GM12878 (cell line): Measurements from ENCODE around the gene MYPN.

Source experiments
- EZH2 ChIP-seq: IDR thresholded peaks from 2 replicates; pipeline ENCODE4 v1.6.1; 2012; ENCODE audit warnings: low read depth, mild to moderate bottlenecking, control low read depth, inconsistent platforms, low read length, borderline replicate concordance; ENCODE audit not compliant: control insufficient read depth
- POLR2A ChIP-seq: IDR thresholded peaks from 2 replicates; pipeline ENCODE4 v1.6.1; 2011; ENCODE audit warnings: low read depth, mild to moderate bottlenecking, low read length
- POLR2AphosphoS5 ChIP-seq: IDR thresholded peaks from 2 replicates; pipeline ENCODE4 v1.6.1; 2011; ENCODE audit warnings: mild to moderate bottlenecking, low read length, inconsistent platforms
- RBBP5 ChIP-seq: fragments of 200-600 bp; sonication (generic); conservative IDR thresholded peaks from 2 replicates; pipeline ENCODE4 v1.6.1; 2016
- SMAD1 ChIP-seq: fragments of 450-650 bp; IDR thresholded peaks from 2 replicates; pipeline ENCODE4 v1.6.1; 2018; ENCODE audit warnings: mild to moderate bottlenecking, low read depth; ENCODE audit not compliant: partially characterized antibody
- SP1 ChIP-seq: IDR thresholded peaks from one replicate; pipeline ENCODE4 v1.6.1; 2011; ENCODE audit warnings: low read depth, low read length
- SUZ12 ChIP-seq: fragments of 200-600 bp; sonication (generic); IDR thresholded peaks from one replicate; pipeline ENCODE4 v1.6.1; 2018; ENCODE audit warnings: antibody characterized with exemption, mild to moderate bottlenecking; ENCODE audit not compliant: unreplicated experiment
- TF ChIP-seq, protein P1 (sequence below): fragments of 450-650 bp; IDR thresholded peaks from 2 replicates; pipeline ENCODE4 v1.6.1; 2017; ENCODE audit warnings: mild to moderate bottlenecking, moderate library complexity
- TF ChIP-seq, protein P2 (sequence below), 3 experiments: IDR thresholded peaks in 2 of 3; conservative IDR thresholded peaks in 1 of 3; 2 replicates each; pipeline ENCODE4 v1.5.1; 2011; ENCODE audit warnings: low read depth in 3 of 3, low read length in 3 of 3, mild to moderate bottlenecking in 3 of 3, control low read depth in 2 of 3, moderate library complexity in 2 of 3, inconsistent platforms in 1 of 3, mixed read lengths in 1 of 3; ENCODE audit not compliant: control insufficient read depth in 2 of 3, insufficient read depth in 1 of 3; ENCODE audit errors: extremely low read depth in 1 of 3

- TF ChIP-seq RBBP5, result no peak
- TF ChIP-seq, protein P1, sequence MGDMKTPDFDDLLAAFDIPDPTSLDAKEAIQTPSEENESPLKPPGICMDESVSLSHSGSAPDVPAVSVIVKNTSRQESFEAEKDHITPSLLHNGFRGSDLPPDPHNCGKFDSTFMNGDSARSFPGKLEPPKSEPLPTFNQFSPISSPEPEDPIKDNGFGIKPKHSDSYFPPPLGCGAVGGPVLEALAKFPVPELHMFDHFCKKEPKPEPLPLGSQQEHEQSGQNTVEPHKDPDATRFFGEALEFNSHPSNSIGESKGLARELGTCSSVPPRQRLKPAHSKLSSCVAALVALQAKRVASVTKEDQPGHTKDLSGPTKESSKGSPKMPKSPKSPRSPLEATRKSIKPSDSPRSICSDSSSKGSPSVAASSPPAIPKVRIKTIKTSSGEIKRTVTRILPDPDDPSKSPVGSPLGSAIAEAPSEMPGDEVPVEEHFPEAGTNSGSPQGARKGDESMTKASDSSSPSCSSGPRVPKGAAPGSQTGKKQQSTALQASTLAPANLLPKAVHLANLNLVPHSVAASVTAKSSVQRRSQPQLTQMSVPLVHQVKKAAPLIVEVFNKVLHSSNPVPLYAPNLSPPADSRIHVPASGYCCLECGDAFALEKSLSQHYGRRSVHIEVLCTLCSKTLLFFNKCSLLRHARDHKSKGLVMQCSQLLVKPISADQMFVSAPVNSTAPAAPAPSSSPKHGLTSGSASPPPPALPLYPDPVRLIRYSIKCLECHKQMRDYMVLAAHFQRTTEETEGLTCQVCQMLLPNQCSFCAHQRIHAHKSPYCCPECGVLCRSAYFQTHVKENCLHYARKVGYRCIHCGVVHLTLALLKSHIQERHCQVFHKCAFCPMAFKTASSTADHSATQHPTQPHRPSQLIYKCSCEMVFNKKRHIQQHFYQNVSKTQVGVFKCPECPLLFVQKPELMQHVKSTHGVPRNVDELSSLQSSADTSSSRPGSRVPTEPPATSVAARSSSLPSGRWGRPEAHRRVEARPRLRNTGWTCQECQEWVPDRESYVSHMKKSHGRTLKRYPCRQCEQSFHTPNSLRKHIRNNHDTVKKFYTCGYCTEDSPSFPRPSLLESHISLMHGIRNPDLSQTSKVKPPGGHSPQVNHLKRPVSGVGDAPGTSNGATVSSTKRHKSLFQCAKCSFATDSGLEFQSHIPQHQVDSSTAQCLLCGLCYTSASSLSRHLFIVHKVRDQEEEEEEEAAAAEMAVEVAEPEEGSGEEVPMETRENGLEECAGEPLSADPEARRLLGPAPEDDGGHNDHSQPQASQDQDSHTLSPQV, result no peak
- no peak for TF ChIP-seq SUZ12
- no peak for TF ChIP-seq POLR2AphosphoS5
- TF ChIP-seq, protein P2, sequence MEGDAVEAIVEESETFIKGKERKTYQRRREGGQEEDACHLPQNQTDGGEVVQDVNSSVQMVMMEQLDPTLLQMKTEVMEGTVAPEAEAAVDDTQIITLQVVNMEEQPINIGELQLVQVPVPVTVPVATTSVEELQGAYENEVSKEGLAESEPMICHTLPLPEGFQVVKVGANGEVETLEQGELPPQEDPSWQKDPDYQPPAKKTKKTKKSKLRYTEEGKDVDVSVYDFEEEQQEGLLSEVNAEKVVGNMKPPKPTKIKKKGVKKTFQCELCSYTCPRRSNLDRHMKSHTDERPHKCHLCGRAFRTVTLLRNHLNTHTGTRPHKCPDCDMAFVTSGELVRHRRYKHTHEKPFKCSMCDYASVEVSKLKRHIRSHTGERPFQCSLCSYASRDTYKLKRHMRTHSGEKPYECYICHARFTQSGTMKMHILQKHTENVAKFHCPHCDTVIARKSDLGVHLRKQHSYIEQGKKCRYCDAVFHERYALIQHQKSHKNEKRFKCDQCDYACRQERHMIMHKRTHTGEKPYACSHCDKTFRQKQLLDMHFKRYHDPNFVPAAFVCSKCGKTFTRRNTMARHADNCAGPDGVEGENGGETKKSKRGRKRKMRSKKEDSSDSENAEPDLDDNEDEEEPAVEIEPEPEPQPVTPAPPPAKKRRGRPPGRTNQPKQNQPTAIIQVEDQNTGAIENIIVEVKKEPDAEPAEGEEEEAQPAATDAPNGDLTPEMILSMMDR (IDR thresholded peaks at IDR 0.05 in 2 of 3, conservative IDR thresholded peaks at IDR 0.05 in 1 of 3; ENCODE audit: control insufficient read depth in 2 of 3, extremely low read depth in 1 of 3, insufficient read depth in 1 of 3, low read depth in 3 of 3, low read length in 3 of 3), result no peak
- no peak for TF ChIP-seq EZH2
- no peak for TF ChIP-seq POLR2A
- no peak for TF ChIP-seq SMAD1
- no peak for TF ChIP-seq SP1
Observed at GRCh38 chr10:68184546-68184945, 75.3 kb downstream of the MYPN start.
